ENCODE results near the gene APC2.
"Not testable (repeated sequence)": the region's sequence is repeated elsewhere in the genome, so short reads cannot be mapped to it uniquely, and the experiment has no call there.

The APC2 gene

DNA sequence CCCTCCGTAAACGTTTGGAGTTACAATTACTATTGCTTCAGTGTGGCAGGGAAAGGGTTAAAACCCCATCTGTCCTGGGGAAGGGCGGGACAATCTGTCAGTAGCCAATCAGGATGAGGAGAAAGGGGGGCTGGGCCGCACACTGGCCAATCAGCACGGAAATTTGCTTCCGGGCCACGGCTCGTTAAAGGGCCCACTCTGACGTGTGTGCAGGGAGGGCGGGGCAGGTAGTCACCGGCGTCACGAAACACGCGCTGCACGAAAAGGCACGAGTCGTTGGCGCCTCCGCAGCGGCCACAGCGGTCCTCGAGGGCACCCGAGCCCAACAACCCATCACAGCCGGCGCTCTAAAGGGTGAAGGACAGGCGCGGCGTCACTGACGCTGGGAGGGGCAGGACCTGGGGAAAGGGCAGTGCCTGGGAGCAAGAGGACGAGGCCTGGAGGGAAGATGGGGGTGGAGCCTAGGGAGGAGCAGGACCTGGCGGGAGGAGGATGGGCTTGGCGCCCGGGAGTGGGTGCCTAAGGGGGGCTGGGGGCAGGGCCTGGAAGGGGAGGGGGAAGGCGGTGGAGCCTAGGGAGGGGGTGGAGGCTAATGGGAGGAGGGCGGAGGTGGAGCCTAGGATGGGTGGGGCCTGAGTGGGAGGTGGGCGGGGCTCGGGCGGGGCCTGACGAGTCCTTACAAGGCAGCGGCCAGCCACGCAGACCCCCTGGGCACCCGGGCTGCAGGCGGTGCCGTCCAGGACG lies 58.0 kb downstream of the APC2 start:
- DNase-seq (ENCODE audit: low spot score in 2 of 2) (peak; percentile 70 to 93), ATAC-seq (peak; percentile 91)
- H3K36me3 Mint-ChIP-seq, result peaks cover 6% of the 10 kb centered on the region
- no peaks in the 10 kb centered on the region for H3K9me3 Mint-ChIP-seq
- H3K27ac Mint-ChIP-seq, result peak overlapping the region; percentile 83
- H3K4me3 Mint-ChIP-seq, result peak overlapping the region; percentile 82
- H3K4me1 Mint-ChIP-seq, result peaks cover 31% of the 10 kb centered on the region

DNA sequence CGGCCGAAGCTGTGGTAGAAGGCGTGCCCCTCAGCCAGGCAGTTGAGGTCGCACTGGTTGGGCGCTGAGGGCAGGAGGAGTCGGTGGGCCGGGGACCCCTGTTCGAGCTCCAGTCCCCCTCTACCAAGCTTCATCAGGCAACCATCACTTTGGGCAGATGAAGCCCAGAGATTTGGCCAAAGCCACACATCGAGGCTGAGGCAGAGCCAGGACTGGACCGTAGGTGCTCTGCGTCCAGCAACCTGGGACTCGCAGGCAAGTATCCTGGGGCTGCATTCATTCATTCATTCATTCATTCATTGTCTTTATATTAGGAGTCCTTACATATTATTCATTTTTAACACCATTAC lies 58.6 kb downstream of the APC2 start:
- Mint-ChIP-seq H3K4me3 (peak overlapping the region; percentile 82), H3K36me3 (peaks cover 6% of the 10 kb centered on the region), H3K4me1 (peaks cover 31% of the 10 kb centered on the region), H3K27ac (no peak overlapping the region), H3K9me3 (no peaks in the 10 kb centered on the region)
- no peak for DNase-seq (ENCODE audit: low spot score in 2 of 2)
- ATAC-seq, result no peak

DNA sequence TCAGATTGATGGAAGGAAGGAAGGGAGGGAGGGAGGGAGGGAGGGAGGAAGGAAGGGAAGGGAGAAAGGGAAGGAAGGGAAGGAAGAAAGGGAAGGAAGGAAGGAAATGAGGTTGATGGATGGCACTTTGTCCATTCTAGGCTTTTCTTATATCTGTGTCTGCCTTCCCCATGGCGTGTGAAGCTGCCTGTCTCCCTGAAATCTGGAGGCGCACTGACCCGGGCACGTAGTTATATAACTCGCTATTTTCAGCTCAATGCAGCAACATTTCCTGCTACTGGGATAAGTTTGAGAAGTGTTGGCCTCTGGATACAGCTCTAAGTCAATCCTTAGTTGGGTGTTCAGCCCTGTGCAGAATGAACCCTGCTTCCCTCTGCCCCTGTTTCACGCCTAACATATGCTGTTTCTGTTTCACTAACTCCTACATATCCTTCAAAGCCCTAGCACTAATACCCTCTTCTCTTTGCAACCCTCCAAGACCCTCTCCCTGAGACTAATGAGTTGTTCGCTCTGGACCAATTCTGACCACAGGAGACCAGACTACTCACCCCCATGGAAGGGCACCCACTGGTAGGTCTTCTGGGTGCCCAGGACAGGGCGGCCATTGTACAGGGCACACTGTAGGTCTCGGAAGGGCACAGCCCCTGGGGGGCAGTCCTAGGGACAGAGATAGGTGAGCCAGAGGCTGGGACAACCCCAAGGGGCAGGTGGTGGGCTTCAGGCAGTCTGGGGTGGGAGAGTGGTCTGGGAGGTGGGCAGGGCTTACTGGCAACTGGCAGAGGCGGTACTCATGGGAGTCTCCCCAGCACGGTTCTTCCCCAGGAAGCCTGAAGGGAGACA lies 59.9 kb downstream of the APC2 start:
- Mint-ChIP-seq H3K9me3 (no peaks in the 10 kb centered on the region), H3K4me3 (no peak overlapping the region), H3K36me3 (peaks cover 14% of the 10 kb centered on the region), H3K27ac (peak overlapping the region; percentile 21), H3K4me1 (peaks cover 37% of the 10 kb centered on the region)
- DNase-seq (ENCODE audit: low spot score in 2 of 2), result no peak
- ATAC-seq, result no peak

DNA sequence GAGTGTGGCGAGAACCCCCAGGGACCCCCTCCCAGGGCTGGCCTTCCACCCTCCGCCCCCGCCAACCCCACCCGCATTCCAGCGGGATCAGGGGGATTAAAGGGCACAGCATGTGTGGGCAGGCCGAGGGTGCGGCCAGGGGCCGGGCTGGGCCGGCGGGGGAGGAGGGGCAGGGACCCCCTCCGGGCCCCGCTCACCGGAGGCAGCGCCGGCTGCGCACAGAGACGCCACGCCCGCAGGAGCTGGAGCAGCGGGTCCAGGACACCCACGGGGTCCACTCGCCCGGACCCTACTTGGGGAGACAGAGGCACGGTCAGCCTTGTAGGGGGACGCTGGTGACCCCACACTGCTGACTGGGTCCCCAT lies 60.5 kb downstream of the APC2 start:
- H3K4me1 Mint-ChIP-seq, result peaks cover 37% of the 10 kb centered on the region

DNA sequence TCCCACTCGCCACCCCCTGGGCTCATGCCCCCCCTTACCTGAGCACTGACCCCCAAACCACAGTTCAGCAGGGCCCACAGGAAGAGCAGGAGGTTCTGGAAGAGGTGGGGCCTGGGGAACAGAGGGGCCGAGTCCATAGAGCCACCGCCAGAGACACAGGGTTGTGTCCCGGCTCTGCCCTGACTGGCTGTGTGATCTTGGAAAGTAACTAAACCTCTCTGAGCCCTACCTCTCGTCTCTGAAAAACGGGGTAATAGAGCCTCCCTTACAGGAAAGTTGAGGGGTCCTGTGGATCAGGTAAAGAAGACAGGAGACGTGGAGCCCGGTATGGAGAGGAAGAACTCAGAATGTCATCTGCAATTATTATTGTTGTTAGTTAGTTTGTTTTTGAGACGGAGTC lies 60.9 kb downstream of the APC2 start:
- no peak for DNase-seq (ENCODE audit: low spot score in 2 of 2)
- no peak for ATAC-seq
- peaks cover 37% of the 10 kb centered on the region for H3K4me1 Mint-ChIP-seq
- no peak overlapping the region for H3K27ac Mint-ChIP-seq
- no peak overlapping the region for H3K4me3 Mint-ChIP-seq
- peaks cover 14% of the 10 kb centered on the region for H3K36me3 Mint-ChIP-seq
- no peaks in the 10 kb centered on the region for H3K9me3 Mint-ChIP-seq

More for the DNA sequence above, 60.5 kb downstream of the APC2 start:
- DNase-seq (ENCODE audit: low spot score in 2 of 2) (no peak), ATAC-seq (no peak)
- no peak overlapping the region for H3K4me3 Mint-ChIP-seq
- H3K9me3 Mint-ChIP-seq, result no peaks in the 10 kb centered on the region
- peaks cover 14% of the 10 kb centered on the region for H3K36me3 Mint-ChIP-seq
- H3K27ac Mint-ChIP-seq, result no peak overlapping the region

DNA sequence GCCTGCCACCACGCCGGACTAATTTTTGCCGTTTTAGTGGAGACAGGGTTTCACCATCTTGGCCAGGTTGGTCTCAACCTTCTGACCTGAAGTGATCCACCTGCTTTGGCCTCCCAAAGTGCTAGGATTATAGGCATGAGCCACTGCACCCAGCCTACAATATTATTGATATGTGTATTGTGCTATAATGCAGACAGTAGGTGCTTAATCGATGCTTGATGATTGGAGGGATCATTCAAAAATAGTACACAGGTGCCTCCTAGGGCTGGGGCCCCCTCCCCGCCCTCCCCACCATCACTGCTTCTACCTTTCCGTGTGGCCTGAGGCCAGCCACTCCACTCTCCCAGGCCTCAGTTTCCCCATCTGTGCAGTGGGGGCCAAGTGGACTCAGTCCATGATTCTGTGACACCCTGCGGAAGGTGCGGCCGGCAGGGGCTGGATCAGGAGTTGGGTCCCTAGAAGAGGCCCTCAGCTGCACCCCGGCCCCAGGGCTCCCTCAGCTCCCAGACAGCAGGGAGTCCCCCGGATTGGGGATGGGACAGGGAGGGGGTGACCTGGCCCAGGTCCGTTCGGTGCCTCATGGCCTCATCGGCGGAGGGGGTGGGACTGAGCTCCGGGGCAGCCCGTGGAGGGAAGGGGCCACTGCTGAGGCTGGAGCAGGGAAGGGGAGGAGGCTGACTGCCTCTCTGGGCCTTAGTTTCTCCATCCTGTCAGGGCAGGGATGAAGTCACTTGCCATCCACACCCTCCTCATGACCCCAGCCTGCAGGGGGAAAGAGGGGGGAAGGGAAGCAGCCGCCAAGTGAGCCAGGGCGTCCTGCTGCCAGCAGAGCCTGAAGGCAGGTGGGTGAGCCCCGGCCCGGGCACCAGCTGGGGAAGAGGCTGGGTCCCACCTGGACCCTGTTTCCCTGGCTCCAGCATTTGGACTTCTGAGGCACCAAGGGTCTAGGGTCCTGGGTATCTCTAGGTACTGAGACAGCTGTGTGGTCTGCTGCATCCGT lies 61.7 kb downstream of the APC2 start:
- no peak for DNase-seq (ENCODE audit: low spot score in 2 of 2)
- no peaks in the 10 kb centered on the region for H3K9me3 Mint-ChIP-seq
- H3K4me1 Mint-ChIP-seq, result peaks cover 31% of the 10 kb centered on the region
- H3K4me3 Mint-ChIP-seq, result peak overlapping the region; percentile 68
- no peak for ATAC-seq
- no peak overlapping the region for H3K27ac Mint-ChIP-seq
- H3K36me3 Mint-ChIP-seq, result peaks cover 14% of the 10 kb centered on the region

DNA sequence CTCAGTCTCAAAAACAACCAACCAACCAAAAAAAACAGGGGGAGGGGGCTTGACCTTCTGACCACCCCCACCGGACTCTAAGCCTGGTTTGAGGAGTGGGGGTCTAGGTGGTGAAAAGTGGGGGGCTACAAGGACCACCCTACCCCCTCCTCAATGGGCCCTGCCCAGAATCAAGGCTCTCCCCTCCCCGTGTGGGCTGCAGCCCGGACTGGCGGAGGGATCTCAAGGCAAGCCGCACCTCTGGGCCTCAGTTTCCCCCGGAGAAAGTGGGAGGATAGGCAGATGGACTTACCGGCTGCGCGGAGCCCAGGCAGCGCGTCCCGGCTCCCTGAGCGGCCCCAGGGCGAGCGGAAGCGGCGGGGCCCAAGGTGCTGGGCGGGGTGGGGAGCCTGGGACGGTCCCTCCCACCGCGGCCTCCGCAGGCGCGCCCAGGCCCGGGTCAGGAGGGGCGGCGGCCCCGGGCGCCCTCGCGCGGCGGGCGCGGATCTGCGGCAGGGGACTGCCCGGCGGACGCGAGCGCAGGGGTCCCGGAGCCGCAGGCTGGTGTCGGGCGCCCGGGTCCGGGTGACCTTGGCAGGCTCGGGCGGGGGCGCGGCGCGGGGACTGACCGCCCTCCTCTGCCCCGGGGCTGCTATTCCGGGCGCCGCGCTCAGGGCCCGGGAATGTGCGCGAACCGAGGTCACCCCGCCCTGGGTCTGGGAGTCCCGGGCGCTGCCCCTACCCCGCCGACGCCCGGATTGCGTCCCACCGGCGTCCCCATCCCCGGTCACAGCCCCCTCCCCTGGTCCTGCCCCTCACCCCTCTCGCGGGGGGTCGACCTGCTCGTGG lies 63.0 kb downstream of the APC2 start, which contains the start of gene ADAMTSL5:
TSS of gene ADAMTSL5 (minus strand) at position 349 of the 828 bp plus-strand sequence. CDS start 2,076 bp downstream, outside the sequence.
- peaks cover 9% of the 10 kb centered on the region for H3K36me3 Mint-ChIP-seq
- peak; percentile 92 for ATAC-seq
- peak within 1 kb of the TSS; percentile 37 for H3K27ac Mint-ChIP-seq

DNA sequence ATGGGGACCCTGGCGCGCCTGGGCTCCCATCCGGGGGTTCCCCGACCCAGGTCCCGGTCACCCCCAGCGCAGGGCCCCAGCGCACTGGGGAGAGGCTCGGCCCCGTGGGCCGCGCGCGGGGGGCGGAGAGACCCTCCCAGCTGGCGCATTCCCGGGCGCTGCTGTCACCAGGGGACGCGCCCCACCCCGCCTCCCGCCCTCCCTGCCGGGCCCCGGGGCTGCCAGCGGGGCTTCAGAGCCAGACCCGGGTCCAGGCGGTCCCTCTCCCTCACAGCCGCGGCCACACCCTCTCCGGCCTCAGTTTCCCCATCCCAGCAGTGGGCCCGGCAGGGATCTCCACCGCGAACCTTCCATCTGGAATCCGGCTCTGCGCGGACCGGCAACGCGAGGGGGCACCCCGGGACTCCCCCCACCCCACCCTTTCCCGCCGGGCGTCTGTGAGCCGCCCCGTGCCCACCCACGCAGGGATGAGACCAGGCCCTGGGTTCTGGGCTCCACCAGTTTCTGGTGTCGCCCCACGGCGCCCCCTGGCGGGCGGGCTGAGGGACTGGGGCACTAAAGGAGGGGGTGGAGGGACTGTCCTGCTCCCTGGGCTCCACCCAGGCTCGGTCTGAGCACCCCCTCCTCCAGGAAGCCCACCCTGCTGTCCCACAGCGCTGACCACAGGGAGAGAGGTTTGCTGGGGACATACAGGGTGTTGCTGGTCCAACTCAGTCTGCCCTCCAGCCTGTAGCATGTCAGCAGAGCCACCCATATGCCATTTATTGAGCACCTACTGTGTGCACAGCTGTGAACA lies 63.8 kb downstream of the APC2 start:
- H3K27ac Mint-ChIP-seq, result no peak overlapping the region
- H3K4me1 Mint-ChIP-seq, result peaks cover 22% of the 10 kb centered on the region
- H3K36me3 Mint-ChIP-seq, result peaks cover 8% of the 10 kb centered on the region
- ATAC-seq, result peak; percentile 70
- peak overlapping the region; percentile 68 for H3K4me3 Mint-ChIP-seq
- DNase-seq (ENCODE audit: low spot score in 2 of 2), result peak; percentile 71 to 82
- H3K9me3 Mint-ChIP-seq, result no peaks in the 10 kb centered on the region

More for the DNA sequence above, 63.0 kb downstream of the APC2 start, which contains the start of gene ADAMTSL5:
- peak within 1 kb of the TSS; percentile 68 for H3K4me3 Mint-ChIP-seq
- DNase-seq (ENCODE audit: low spot score in 2 of 2), result peak; percentile 65 to 83
- H3K4me1 Mint-ChIP-seq, result peaks cover 25% of the 10 kb centered on the region
- H3K9me3 Mint-ChIP-seq, result no peaks in the 10 kb centered on the region

DNA sequence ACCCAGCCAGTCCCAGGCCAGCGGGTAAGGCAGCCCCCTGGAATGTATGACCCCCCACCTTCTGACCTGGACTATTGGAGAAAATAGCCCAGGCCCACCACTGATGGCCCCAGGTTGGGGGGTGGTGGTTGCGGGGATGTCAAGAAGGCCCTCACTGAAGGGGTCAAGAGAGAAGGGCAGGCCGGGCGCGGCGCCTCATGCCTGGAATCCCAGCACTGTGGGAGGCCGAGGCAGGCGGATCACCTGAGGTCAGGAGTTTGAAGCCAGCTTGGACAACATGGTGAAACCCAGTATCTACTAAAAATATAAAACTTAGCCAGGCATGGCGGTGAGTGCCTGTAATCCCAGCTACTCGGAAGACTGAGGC lies 64.4 kb downstream of the APC2 start:
- DNase-seq (ENCODE audit: low spot score in 2 of 2), result no peak
- peaks cover 8% of the 10 kb centered on the region for H3K36me3 Mint-ChIP-seq
- no peaks in the 10 kb centered on the region for H3K9me3 Mint-ChIP-seq
- no peak for ATAC-seq
- no peak overlapping the region for H3K27ac Mint-ChIP-seq
- H3K4me1 Mint-ChIP-seq, result peaks cover 22% of the 10 kb centered on the region
- H3K4me3 Mint-ChIP-seq, result peak overlapping the region; percentile 68

DNA sequence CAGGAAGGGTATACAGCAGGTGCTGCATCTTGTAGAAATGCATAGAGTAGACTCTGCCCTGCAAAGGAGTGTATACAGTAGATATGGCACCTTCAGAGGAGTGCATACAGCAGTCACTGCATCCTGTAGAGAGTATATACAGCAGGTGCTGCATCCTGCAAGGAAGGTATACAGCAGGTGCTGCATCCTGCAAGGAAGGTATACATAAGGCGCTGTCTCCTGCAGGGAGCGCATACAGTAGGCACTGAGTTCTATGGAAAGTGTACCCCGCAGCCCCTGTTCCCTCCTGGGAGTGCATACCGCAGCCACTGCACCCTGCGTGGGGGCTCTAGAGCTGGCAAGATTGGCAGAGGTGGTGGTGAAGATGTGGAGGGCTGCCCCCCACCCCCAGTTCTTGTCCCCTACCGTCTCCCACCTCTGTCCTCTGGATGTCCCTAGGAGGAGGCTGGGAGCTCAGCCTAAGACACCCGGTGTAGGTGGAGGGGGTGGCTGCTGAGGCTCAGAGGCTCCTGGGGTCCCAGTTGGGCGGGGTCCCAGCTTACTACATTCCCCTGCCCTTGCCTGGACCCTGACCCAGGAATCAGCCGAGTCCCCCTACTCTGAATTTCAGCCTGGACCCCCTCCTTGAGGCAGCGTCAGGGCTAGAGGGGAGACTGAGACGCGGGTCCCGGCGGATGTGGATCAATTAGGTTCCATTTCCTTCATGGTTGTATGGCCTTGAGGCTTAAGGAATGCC lies 65.2 kb downstream of the APC2 start:
- ATAC-seq (no peak), DNase-seq (ENCODE audit: low spot score in 2 of 2) (no peak)
- Mint-ChIP-seq H3K9me3 (no peaks in the 10 kb centered on the region), H3K4me3 (no peak overlapping the region), H3K36me3 (peaks cover 8% of the 10 kb centered on the region), H3K27ac (no peak overlapping the region), H3K4me1 (peaks cover 14% of the 10 kb centered on the region)

DNA sequence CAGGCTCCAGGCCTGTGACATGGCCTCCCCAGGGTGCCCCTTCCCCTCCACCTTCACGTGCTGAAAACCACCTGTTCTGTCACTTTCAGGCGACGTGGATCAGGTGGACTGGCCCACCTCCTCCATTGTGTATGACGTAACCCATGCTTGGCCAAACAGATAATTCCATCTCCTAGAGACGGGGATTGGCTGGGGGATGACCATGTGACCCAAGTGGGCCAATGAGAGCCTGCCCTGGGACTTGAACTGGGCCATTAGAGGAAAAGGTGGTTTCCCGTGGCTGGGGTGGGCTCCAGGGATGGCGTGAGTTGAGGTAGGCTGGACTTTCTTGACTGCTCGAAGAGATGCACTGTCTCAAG lies 66.5 kb downstream of the APC2 start:
- Mint-ChIP-seq H3K4me3 (no peak overlapping the region), H3K4me1 (peaks cover 13% of the 10 kb centered on the region), H3K36me3 (peaks cover 8% of the 10 kb centered on the region), H3K9me3 (no peaks in the 10 kb centered on the region), H3K27ac (no peak overlapping the region)
- DNase-seq (ENCODE audit: low spot score in 2 of 2) (no peak), ATAC-seq (no peak)

DNA sequence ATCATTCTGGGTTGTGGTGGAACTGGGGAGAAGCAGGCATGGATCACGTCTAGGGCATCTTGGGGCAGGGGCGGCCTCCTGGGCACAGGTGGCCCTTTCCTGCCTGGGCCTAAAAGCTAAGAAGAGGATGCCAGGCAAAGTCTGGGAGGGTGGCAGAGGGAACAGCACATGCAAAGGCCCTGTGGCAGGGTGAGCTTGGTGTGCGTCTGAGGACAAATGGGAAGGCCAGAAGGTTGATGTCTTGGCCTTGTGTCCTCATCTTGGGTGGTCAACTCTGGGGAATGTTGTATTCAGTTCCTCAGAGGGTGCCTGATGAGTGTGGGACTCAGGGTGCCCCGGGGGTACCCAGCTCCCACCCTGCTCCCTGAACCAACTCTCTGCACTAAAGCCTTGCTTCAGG lies 68.5 kb downstream of the APC2 start:
- peaks cover 8% of the 10 kb centered on the region for H3K36me3 Mint-ChIP-seq
- ATAC-seq (no peak), DNase-seq (ENCODE audit: low spot score in 2 of 2) (no peak)
- no peak overlapping the region for H3K4me3 Mint-ChIP-seq
- H3K4me1 Mint-ChIP-seq, result peaks cover 6% of the 10 kb centered on the region
- H3K9me3 Mint-ChIP-seq, result no peaks in the 10 kb centered on the region
- H3K27ac Mint-ChIP-seq, result no peak overlapping the region

DNA sequence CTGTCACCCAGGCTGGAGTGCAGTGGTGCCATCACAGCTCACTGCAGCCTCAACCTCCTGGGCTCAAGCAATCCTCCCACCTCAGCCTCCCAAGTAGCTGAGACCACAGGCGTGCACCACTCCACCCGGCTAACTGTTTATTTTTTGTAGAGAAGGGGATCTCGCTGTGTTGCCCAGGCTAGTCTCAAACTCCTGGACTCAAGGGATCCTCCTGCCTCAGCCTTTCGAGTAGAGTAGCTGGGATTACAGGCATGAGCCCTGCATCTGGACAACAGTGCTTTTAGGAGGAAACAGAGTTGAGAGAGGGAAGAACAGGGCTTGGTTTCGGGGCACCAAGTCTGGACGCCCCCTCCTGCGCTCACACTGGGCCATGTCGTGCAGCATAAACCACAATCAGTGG lies 69.9 kb downstream of the APC2 start:
- H3K27ac Mint-ChIP-seq; H3K4me1 Mint-ChIP-seq; H3K4me3 Mint-ChIP-seq; H3K36me3 Mint-ChIP-seq; DNase-seq (ENCODE audit: low spot score in 2 of 2); H3K9me3 Mint-ChIP-seq; ATAC-seq: not testable (repeated sequence)
